Measurements from ENCODE around the gene MUC20.
A peak's percentile ranks its signal among the peaks of the same experiment; 100 is the strongest.
"Not testable (repeated sequence)": the region's sequence is repeated elsewhere in the genome, so short reads cannot be mapped to it uniquely, and the experiment has no call there.

Gene MUC20

GRCh38 chr3:195720831-195721506 is at the start of gene MUC20:
Gene MUC20 (plus strand): TSS chr3:195720978. CDS start chr3:195721008, 30 bp downstream.
- DNase-seq, result peak; percentile 62

GRCh38 chr3:195671283-195671682 is 49.5 kb upstream of the MUC20 start:
- not testable (repeated sequence) for DNase-seq

- not testable (repeated sequence) for DNase-seq
These were observed 47.1 kb upstream of the MUC20 start for GRCh38 chr3:195673711-195674110.

- DNase-seq, result peak; percentile 48
These were observed 42.3 kb upstream of the MUC20 start for GRCh38 chr3:195678391-195679015.

GRCh38 chr3:195680690-195681089 is 40.1 kb upstream of the MUC20 start:
- DNase-seq, result peak; percentile 61

- DNase-seq, result not testable (repeated sequence)
These were observed 39.2 kb upstream of the MUC20 start for GRCh38 chr3:195681458-195682103.

GRCh38 chr3:195682104-195682742 is 38.6 kb upstream of the MUC20 start:
- DNase-seq, result not testable (repeated sequence)

- DNase-seq, result peak; percentile 61
These were observed 36.9 kb upstream of the MUC20 start for GRCh38 chr3:195683722-195684526.

- not testable (repeated sequence) for DNase-seq
These were observed 36.1 kb upstream of the MUC20 start for GRCh38 chr3:195684527-195685257.

GRCh38 chr3:195686537-195687208 is 34.1 kb upstream of the MUC20 start:
- DNase-seq, result peak; percentile 68

GRCh38 chr3:195687209-195687760 is 33.5 kb upstream of the MUC20 start:
- DNase-seq, result peak; percentile 75

GRCh38 chr3:195688471-195689183 is 32.2 kb upstream of the MUC20 start:
- not testable (repeated sequence) for DNase-seq

GRCh38 chr3:195689184-195690070 is 31.4 kb upstream of the MUC20 start:
- DNase-seq, result peak; percentile 66

GRCh38 chr3:195690951-195691350 is 29.8 kb upstream of the MUC20 start:
- no peak for DNase-seq

GRCh38 chr3:195691596-195692353 is 29.0 kb upstream of the MUC20 start:
- DNase-seq, result peak; percentile 56

- DNase-seq, result peak; percentile 43
These were observed 28.5 kb upstream of the MUC20 start for GRCh38 chr3:195692354-195692685.

GRCh38 chr3:195692781-195693427 is 27.9 kb upstream of the MUC20 start:
- no peak for DNase-seq
